CD4-positive, alpha-beta T cell treated with Interleukin-2 at 100 ng/mL for 4 hours (primary cell): ENCODE results near the gene PSKH1.
"Not testable (repeated sequence)": the region's sequence is repeated elsewhere in the genome, so short reads cannot be mapped to it uniquely, and the experiment has no call there.

Source experiments
- DNase-seq: peaks from one replicate; pipeline ENCODE4 v3.0.0-alpha.2; 2020; ENCODE audit warnings: low spot score

The PSKH1 gene

DNA sequence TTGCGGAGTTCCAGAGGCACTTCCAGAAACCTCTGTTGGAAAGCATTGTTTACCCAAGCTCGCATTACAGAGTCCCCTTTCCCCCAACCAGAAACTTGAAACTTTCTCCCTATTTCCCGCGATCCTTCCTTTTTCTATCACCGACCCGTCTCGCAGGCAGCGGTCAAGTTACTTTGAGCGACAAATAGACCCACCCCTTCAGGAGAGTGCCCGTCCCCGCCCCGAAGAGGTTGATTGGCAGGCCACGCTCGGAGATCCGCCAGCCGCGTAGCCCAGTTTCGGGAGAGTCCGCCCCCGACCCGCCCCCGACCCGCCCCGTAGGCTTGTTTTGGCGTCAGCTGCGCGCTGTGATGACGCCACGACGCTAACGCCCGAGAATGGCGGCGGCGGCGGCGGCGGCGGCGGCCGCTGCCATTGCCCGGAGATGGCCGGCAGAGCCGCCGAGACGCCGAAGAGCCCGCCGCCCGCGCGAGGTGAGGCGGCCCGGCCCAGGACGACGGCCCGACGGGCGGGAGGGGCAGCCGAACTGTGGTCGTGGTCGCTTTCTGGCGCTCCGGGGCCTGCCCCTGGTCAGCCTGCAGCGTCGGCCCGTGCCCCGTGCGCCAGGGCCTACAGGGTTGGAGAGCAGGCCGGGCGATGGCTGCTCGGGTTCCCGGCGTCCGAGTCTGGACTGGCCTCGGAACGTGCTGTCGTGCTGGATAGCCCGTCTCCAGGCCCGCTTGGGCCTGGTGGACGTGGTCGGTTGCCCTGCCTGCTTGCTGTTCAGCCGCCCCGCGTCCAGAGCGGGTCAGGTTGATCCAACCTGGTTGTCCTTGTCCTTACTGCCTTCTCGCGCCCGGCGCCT lies at the start of gene PSKH1:
Gene PSKH1 (plus strand): TSS at position 356 of the 844 bp plus-strand sequence. CDS start 15,496 bp downstream, outside the sequence.
- peak; percentile 92 for DNase-seq

DNA sequence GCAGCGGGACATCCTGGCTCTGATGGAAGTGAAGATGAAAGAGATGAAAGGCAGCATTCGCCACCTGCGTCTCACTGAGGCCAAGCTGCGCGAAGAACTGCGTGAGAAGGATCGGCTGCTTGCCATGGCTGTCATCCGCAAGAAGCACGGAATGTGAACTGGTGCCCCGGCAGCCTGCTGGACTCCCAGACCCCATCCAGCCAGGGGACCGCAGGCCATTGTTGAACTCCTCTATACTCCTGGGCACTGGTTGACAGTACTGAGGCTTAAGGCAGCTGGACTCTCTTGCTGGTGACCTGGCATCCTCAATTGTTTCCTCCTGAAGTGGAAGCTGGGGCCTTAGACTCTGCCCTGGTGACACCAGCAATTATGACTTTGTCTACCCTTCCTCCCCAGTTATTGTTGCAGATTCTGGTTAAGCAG lies 49.7 kb upstream of the PSKH1 start:
- DNase-seq = no peak

DNA sequence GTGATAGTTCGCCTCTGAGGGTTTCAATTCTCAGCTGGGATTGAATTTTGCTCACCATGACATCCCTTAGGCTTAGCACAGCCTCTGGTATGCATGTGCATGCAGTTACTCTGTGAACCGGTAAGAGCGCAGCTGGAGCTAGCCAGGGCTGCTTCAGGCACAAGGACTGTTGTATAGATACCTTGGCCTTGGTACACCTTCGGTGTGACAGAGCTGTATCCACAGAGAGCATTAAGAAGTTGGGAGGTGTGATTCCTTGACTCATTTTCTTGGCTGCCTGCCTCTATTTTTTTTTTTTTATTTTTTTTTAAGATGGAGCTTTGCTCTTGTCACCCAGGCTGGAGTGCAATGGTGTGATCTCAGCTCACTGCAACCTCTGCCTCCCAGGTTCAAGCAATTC lies 48.6 kb upstream of the PSKH1 start:
- no peak for DNase-seq

DNA sequence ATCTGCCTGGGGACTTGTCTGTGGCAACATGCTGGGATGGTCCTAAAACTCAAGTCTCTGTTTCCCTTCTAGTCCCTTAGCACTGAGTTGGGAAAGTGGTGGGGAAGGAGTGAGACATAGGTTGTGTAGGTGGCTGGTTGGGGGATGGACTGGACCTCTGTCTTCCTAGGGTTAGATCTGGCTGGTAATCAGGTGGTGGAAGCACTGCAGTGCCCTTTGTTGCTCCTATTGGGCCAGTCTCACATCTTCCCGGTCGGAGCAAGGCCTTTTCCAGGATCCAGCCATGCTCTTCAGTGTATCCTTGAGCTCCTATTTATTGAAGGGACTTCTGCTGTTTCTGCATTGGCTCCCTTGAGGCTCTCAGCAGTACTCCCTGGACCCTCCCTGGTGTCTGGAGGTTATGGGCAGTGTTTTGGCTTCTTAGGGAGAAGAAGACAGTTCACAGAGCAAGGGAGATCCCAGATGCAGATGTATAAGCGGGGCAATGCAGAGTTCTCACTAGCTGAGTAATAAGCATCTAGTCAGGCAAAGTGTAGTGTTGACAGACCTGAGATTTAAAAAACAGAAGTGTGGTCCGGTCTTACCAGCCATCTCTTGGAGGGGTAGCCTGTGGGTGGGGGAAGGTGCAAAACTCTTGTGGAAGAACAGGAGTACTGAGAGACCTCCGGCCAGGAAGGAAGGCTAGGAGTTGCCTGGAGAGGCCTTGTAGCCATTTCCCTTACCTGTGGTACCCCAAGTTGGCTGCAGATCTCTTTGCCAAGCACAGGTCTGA lies 47.6 kb upstream of the PSKH1 start:
- no peak for DNase-seq

DNA sequence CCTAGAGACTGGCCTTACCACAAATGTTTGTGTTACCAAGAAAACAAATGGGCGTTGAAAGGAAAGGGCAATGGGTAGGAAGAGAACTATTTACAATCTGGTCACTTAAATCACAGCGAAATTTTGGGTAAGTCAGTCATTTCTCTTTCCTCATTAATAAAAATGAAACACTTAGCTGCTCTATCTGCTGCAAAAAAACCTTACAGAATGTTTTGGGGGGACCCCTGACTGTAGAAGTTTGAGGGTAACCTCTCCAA lies 47.1 kb upstream of the PSKH1 start:
- no peak for DNase-seq

DNA sequence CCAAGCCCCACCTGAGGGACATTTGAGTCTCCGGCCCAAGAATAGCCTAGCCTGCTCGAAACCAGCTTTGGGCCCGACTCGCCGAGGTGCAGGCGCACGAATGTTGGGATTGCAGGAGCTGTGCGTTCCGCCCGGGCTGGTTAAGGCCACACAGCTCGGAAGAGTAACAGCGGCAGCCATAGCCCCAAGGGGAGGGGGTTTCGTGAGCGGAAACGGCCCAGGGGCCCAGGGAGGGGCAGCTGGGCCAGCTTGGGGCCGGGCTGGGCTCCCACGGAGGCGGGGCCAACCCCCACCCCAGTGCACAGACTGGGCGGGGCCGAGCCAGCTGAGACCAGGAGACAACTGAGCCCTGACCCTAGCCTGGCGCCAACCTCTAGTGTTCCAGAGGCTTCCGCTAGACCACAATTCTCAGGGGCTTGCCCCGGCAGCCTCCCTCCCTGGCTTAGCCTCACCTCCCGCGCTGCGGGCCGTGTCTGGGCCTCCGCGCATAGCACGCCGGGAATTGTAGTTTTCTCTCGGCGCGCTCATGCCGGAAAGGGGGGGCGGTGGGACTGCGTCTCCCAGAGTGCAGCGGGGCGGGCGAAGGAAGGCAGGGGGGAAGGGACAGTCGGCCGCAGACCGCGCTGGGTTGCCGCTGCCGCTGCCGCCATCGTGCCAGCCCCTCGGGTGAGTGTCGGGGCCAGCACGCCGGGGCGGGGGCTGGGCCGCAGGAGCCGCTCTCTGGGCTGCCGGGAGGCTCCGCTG lies 46.6 kb upstream of the PSKH1 start, which contains the start of gene NUTF2:
Gene NUTF2 (plus strand): TSS at position 614 of the 744 bp plus-strand sequence. CDS start 18,198 bp downstream, outside the sequence.
- DNase-seq = peak; percentile 96

DNA sequence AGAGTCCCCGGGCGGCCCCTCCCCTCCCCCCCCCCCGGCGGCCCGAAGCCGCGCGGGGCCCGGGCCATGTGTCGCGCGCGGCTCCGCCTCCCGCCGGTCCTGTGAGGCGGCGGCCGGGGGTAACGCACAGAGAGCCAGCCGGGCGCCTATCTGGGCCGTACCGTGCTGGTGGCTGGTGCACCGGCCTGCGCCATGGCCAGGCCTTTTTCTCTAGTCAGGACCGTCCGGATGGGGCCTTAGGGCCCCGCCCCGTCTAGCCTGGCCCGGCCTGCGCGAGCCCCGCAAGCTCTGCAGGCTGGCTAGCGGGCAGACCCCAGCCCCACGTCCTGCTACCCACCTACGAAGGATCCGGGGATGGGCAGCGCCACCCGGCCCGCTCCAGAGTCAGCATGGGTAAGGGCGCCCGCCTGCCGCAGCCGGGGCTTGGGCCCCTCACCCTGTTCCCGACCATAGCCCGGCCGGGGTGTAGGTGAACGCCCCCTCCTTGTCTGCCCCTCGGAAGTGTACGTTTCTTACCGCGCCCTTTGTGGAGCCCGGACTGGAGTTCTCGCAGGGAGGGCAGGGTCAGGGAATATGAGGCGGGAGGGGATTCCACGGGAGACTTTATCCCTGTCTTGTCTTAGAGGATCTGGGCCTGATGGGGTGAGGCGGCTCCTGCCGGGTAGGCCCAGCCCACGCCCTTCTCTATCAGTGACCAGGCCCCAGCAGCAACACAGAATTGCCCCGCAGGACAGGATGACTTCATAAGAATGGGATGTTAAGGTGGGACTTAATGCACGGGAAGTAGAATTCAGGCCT lies 45.8 kb upstream of the PSKH1 start, which contains the start of gene CENPT:
Gene CENPT (minus strand): TSS at position 630 of the 798 bp plus-strand sequence. CDS start 13,834 bp downstream, outside the sequence.
- DNase-seq = no peak

DNA sequence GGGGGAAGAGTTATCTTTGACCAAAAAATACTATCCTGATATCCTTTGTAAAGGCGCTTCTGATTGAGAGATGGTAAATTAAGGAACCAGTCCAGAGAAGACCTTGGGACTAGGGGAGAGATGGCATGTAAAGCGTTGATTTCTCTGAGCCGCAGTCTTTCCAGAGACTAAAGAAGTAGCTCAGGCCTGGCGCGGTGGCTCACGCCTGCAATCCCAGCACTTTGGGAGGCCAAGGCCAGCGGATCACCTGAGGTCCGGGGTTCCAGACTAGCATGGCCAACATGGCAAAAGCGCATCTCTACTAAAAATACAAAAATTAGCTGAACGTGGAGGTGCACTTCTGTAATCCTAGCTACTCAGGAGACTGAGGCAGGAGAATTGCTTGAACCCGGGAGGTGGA lies 44.9 kb upstream of the PSKH1 start:
- no peak for DNase-seq

DNA sequence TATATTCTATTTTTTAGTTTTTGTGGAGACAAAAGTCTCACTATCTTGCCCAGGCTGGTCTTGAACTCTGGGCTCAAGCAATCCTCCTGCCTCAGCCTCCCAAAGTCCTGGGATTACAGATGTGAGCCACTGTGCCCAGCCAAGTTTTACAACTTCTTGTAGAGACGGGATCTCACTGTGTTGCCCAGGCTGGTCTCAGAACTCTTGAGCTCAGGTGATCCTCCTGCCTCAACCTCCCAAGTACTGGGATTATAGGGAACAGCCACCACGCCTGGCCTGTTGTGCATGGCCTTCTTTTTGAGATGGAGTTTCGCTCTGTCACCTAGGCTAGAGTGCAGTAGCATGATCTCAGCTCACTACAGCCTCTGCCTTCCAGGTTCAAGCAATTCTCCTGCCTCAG lies 39.4 kb upstream of the PSKH1 start:
- DNase-seq = no peak

DNA sequence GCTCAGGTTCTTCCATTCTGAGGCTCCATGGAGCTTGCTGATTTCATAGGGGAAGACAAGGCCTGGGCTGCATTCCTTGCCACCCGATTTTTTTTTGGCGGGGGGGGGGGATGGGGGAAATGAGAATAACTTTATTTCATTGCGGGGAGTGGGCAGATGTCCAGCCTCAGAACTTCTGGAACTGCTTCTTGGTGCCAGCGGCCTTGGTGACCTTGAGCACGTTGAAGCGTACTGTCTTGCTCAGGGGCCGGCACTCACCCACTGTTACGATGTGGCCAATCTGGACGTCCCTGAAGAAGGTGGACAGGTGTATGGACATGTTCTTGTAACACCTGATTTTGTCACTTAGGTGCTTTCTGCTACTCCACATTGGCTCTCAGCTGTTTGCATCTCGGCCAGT lies 37.3 kb upstream of the PSKH1 start:
- DNase-seq = no peak

DNA sequence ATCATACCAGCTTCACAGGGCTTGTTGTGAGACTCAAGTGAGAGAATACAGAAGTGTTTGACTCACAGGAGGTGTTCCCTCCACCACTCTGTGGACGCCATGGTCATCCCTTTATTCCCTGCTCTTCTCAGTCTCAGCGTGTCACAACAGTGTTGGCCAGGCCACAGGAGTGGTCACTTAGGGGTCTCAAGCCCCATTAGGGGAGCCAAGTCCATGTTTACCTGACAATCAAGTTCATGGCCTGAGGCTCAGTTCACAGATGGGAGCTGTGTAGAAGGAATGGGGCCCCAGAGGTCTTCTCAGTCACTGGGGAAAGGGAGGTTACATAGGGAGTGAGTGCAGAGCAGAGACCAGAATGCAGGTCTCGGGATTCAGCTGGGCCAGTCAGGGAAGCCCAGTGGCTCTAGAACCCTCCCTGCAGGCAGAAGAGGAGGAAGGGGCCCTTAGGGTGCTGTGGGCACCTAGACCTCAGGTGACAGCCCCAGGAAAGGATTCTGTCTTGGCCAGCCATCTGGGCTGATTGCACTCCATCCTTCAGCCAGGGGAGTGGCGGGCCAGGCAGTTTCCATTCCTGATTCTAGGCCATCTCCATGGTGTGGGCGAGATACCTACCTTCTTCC lies 36.0 kb upstream of the PSKH1 start:
- DNase-seq = no peak

DNA sequence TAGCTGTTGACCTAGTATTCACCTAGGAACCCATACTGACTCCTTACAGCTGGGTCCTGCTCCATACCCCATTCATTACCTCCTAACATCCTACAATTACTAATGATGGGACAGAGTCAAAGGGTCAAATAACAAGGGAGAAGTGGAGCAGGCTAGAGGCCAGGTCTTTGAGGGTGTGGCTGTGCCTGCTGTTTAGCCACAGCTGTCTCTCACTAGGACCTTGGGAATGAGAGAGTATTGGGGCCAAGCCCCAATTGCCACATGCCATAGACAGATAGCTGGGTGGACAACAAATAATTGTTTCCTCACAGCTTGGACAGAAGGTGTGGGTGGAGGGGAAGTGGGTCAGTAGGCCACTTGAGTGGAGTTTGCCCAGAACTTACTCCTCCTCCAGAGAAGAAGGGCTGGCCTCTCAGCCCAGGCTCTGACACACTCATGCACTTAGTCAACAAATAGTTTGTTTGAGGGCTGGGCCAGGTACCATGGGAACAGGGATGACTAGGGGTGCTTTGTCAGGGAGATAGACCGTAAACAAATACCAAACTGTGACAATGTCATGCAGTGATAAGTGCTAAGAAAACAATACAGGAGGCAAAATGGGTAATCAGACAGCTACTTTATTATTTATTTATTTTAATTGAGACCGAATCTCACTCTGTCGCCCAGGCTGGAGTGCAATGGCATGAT lies 35.4 kb upstream of the PSKH1 start:
- peak; percentile 82 for DNase-seq

DNA sequence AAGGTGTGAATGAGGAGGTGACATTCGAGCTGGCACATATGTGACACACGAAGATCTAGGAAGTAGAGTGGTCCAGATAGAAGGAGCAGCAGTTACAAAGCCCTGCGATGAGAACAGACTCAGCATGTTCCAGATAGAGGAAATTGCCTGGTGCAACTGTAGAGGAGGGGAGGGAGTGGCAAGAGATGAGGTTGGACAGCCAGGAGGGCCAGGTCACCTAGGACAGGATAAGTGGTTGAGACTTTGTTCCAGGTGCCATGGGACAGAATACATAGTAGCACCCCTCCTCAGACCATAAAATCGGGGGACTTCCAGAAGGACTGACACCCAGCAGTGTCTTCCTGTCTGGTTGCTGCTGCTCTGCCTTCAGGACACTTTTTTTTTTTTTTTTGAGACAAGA lies 34.6 kb upstream of the PSKH1 start:
- no peak for DNase-seq

DNA sequence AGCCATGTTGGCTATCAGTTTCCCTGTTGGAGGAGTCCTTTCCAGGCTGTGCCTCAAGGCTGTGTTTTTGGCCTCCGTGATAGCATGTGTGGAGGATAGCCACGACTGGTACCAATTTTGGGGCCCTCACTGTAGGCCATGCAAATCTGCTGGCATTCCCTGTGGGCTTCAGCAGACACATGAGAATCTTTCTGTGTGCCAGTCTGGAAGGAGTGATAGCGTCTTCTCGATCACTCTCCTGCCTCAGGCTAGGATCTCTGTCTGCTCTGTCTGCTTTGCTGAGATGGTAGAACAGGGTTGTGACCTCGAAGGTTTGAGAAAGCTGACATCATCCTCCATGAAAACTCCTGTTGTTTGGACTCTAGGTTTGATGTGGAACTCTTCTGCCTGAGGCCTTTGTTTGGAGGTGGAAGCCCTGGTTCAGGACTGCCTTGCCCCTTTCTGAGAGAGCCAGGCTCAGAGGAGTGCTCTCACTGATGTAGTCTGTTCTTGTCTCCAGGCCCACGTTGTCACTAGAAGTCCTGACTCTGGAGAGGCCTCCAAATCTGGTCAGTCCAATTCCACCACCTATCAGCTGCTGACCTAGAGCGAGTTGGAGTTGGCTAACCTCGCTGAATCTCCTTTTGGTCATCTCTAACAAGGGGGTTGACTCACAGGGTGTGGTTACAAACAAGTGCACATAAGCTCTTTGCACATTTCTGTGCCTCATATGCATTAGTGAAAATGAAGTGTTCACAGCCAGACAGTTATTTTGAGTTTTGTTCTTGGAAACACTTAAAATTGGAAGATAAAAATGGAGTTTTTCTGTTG lies 32.3 kb upstream of the PSKH1 start:
- no peak for DNase-seq

DNA sequence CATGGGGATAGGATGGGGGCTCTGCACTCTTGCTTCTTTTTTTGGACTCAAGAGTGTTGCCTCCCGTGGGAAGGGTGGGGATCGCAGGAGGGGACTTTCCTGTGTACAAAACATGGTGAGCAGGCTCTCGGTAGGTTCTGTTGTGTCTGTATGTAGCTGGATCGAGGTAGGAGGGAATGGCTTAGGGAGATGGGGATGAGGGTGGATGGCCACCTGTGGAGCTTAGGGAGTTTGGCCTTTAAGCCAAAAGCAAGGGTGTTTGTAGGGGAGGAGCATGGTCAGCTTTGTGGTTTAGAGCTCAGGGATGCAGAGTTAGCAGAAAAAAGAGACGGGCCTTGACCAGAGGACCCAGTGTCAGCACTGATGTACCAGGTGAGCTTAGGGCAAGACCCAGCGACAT lies 31.2 kb upstream of the PSKH1 start:
- DNase-seq = no peak

DNA sequence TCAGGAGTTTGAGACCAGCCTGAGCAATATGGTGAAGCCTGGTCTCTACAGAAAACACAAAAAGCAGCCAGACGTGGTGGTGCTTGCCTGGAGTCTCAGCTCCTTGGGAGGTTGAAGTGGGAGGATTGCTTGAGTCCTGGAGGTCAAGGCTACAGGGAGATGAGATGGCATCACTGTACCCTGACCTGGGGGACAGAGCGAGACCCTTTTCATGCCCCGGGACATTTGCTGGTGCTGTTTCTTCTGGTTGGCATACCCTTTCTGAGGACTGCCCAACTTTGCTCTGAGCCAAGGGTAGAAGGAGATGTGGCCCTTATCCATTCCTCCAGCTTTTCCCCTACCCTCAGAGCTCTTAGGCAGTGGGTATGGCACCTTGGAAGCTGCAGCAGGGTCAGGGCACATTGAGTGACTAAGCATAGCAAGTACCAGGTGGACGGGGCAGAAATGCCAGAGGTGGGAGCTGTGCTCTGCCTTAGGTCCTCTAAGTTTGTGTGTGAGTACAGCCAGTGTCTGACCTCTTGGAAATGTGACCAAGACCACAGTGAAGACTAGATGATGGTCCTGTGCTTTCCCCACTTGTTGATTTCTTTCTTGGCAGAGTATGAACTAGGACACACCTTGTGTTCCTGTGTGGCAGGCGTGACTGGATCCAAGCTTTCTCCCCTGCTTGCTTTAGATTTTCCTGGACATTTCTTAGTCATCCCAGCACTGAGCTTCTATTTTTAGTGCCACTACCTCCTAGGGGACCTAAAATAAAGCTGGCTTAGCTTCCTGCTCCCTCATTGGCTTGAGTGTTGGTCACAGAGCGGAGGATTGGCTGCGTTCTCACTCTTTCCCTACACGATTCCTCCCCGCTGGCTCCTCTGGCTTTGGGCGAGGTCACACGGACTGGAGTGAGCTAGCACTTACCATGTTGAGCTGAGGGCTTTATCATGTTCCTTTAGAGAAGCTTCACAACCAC lies 30.2 kb upstream of the PSKH1 start:
- DNase-seq = no peak

DNA sequence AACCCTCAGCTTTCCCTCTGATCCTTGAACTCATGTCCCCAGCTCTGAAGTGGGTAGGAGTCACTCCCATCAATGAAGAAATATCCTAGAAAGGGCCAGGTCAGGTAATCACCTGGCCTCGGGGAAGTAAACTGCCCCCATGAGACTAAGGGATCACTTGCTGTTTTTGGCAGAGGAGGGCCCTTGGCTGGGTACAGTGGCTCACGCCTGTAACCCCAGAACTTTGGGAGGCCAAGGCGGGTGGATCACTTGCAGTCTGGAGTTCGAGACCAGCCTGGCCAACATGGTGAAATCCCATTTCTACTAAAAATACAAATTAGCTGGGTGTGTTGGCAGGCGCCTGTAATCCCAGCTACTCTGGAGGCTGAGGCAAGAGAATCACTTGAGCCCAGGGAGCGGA lies 29.0 kb upstream of the PSKH1 start:
- not testable (repeated sequence) for DNase-seq

DNA sequence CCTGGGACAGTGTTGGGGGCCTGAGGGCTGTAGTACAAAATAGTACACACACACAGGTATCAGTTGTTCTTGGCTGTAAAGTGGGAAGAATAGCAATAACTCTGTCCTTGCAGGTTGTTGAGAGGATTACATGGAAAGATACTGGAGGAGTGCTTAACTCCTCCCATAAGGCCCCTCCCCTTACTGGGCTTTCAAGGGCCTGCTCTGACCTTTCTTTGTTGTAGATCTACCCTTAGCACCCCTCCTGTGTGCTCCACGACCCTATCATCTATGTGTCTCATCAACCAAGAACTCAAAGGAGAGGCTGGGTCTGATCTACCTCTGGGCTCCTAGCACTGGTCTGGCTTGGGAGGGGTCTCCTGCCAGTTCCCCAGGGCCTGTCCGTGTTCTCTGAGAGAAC lies 28.5 kb upstream of the PSKH1 start:
- no peak for DNase-seq

DNA sequence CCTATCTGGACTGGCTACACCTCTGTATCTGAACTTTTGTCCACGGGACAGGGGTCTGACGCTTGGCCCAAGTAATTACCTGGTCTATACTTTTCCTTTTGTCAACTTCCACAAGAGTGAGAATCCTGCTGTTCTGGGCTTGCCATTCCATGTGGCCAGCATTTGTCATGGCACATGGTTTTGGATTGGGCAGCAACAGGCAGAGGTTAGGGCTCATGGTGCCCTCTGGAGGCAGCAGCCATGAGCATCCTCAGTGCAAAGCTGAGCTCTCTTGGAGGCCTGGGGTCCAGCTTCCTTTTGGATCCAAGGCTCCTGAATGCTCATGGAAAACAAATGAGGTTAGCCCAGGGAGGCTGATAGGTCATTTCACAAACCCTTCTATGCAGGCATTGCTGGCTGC lies 27.7 kb upstream of the PSKH1 start:
- no peak for DNase-seq
